GM18519 (cell line): ENCODE data around the gene EPB41L4A.
"Not testable (repeated sequence)": the region's sequence is repeated elsewhere in the genome, so short reads cannot be mapped to it uniquely, and the experiment has no call there.

Experiments used
- ATAC-seq: cut with Tn5 transposase; IDR thresholded peaks from one replicate; pipeline ENCODE4 v1.9.1; 2021; ENCODE audit warnings: mild to moderate bottlenecking, moderate library complexity; ENCODE audit not compliant: unreplicated experiment, low FRiP score

Gene EPB41L4A

GRCh38 chr5:112221128-112221527, 197.9 kb downstream of the EPB41L4A start:
- ATAC-seq: no peak

DNA sequence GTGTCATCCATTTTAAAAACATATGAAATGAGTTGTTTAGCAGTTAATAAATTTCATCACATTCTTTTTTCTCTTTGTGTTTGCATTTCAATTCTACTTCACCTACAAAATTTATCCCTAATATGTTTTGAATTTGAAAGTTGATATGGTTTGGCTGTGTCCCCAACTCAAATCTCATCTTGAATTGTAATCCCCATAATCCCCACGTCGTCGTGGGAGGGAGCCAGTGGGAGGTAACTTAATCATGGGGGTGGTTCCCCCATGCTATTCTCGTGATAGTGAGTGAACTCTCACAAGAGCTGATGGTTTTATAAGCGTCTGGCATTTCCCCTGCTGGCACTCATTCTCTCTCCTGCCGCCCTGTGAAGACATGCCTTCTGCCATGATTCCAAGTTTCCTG, 200.1 kb downstream of the EPB41L4A start:
- ATAC-seq: no peak

DNA sequence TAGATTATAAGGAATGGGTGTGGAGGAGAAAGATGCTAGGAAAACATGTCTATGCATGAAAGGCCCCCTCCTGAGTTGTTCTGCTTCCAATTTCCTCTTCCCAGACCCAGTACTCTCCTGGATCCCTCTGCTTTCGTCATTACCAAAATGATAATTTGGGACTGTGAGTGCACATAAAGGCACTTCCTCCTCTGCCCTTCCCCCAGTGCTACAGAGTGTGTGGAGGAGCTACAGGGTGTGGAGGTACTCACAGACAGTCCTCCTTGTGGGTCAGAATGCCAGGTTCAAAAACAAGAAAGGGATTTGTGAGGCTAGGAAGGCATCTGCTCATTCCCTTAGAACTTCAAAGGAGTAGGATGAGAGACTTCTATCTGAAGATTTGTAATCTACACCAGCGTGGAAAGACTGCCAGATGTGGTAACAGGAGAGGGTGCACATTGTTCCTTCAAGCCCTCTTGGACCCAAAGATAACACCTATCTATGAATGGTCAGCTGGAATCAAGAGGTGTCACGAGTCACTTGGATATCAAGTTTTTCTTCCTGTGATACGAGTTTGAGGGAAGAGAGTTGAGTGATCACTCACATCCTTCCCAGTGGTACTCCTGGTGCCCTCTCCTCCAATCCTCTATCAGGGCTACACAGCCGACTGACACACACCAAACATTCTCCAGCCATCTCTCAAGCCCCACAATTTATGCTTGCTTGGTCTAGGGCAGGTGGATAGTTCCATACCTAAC, 201.1 kb downstream of the EPB41L4A start:
- no peak for ATAC-seq

DNA sequence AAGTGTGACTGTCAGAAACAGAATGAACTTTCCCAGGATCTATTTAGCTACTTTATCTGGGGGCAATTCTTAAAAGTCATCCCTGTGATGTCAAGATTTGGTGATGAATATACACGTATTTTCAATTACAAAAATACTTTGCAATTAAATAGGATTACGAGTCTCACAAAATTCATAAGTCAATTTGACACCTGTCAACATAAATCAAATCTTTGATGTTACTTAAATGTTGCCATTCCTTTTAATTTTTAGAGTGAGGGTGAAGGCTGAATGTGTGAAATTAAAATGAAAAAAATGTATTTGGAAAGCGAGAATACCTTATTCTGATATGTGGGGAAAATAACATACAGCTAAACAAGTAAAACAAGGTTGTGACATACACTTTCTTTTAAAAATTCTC, 202.9 kb downstream of the EPB41L4A start:
- ATAC-seq: no peak

- ATAC-seq: no peak
Observed at GRCh38 chr5:112210430-112211005, 208.6 kb downstream of the EPB41L4A start.

- ATAC-seq: no peak
Observed at GRCh38 chr5:112208699-112209615, 210.1 kb downstream of the EPB41L4A start.

- ATAC-seq: not testable (repeated sequence)
Observed at GRCh38 chr5:112208195-112208594, 210.9 kb downstream of the EPB41L4A start.

- ATAC-seq: no peak
Observed at GRCh38 chr5:112205846-112206245, 213.2 kb downstream of the EPB41L4A start.

DNA sequence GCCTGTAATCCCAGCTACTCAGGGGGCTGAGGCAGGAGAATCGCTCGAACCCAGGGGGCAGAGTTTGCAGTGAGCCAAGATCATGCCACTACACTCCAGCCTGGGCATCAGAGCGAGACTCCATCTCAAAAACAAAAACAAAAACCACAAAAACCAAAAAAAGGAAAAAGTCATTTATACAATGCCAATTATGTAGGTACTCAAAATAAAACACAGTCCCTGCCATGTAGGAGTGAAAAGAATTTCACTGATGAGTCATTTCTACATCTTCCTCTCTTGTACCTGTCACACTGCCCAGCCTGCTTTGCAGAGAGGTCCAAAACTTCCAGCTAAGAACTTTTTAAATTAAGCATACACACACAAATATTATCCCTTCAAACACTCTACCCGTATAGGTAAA, 215.8 kb downstream of the EPB41L4A start:
- peak; percentile 70 for ATAC-seq

GRCh38 chr5:112202694-112203093, 216.4 kb downstream of the EPB41L4A start:
- ATAC-seq: no peak

DNA sequence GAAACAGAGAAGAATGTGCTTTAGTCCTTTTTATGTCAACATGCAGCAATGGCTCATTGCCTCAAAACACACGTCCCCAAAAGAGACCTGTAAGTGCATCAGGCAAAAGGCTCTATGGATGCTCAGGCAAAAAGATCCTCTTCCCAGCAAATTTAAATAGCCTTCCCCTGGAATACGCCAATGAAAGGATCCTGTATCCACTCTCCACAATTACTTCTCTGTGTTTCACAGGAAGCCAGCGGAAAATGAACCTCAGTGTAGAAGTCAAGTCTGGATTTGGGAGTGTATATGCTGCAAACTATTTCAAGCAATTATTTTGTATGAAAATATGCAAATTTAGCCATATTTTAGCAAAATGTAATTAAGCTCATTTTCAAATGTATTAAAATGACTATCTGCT, 217.9 kb downstream of the EPB41L4A start:
- ATAC-seq: no peak

- ATAC-seq: no peak
Observed at GRCh38 chr5:112200131-112200530, 218.9 kb downstream of the EPB41L4A start.

- ATAC-seq: no peak
Observed at GRCh38 chr5:112196584-112196983, 222.5 kb downstream of the EPB41L4A start.

GRCh38 chr5:112195924-112196323, 223.2 kb downstream of the EPB41L4A start:
- no peak for ATAC-seq

DNA sequence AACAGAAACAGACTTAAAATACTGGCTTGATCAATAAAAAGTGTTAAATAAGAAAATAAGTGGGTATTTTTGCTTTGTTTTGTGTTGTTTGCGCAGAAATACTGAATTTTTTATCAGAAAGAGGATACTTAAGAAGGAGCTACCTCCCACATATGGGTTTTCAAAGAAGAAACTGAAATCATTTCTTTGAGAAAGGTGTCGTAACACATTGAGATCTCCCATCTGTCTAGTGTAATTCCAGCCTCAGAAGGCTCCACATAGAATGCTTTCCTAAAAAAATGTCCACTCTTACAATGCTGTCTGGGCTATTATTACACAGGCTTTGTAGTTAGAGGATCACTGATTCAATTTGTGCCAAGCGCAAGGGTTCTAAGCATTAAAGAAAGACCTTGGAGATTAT, 226.2 kb downstream of the EPB41L4A start:
- no peak for ATAC-seq

DNA sequence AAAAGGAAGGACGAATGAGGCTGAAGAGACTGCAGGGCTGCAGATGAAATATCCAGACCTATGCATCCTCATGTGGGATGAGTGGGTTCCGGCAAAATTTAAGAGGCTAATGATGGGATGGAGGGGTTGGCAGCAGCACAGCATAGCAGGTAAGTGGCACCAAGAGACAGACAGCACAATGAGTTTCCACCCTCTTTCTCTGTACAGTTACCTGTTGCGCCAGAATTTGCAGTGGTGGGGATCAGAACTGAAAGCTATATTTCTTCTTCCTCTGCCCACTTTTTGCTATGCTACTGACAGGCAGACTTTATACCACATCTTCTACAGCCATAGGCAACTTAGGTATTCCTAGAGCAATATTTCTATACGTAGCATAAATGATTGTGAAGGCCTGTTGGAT, 227.0 kb downstream of the EPB41L4A start:
- no peak for ATAC-seq

DNA sequence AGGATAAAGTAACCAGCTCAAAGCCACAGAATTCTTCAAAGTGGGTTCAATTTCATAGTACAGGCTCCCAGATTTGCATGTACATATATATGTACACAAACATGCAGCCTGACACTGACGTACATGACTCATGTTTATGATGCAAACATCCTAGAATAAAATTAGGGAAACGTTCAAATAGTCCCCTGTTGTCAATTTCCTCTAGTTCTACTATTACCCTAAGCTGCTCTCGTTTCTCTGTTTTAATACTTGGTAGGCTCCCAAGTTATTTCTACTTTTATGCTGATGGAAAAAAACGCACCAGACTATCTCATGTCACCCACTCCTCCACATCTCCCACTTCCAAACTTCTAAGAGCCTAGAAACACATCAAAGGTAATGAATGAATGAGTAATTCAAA, 229.7 kb downstream of the EPB41L4A start:
- no peak for ATAC-seq

- ATAC-seq: peak; percentile 44
Observed at GRCh38 chr5:112186401-112186990, 232.6 kb downstream of the EPB41L4A start.

GRCh38 chr5:112183874-112184273, 235.2 kb downstream of the EPB41L4A start:
- ATAC-seq: no peak

GRCh38 chr5:112183103-112183711, 235.9 kb downstream of the EPB41L4A start:
- no peak for ATAC-seq
